CD4-positive, CD25-positive, alpha-beta regulatory T cell (primary cell): ENCODE data around the gene DSE. TPM values are rescaled to one million over a fixed set of nuclear protein-coding genes. Genes with fewer than 3 reads are reported as not detected.
A peak's percentile ranks its signal among the peaks of the same experiment; 100 is the strongest.

Experiments
- ATAC-seq, 2 donors: fragments of 150-1000 bp; cut with Tn5 transposase; one replicate each; pipeline ENCODE4 v1.10.0; 2021; ENCODE audit warnings: low read depth in 2 of 2, moderate number of reproducible peaks in 2 of 2, moderate library complexity in 1 of 2
- DNase-seq, 3 donors: peaks; one replicate each; pipeline versions ENCODE4 v3.0.0 to v3.0.0-alpha.2; 2012 to 2022; ENCODE audit warnings: mixed read lengths in 1 of 3
- H3K27ac ChIP-seq: one replicate; pipeline ENCODE4 v1.7.0; 2013; ENCODE audit warnings: mild to moderate bottlenecking, low read length; ENCODE audit not compliant: insufficient read depth, poor library complexity, severe bottlenecking
- H3K27me3 ChIP-seq: one replicate; pipeline ENCODE4 v1.7.0; 2013; ENCODE audit warnings: low read length; ENCODE audit not compliant: control insufficient read depth, insufficient read depth
- H3K36me3 ChIP-seq: one replicate; pipeline ENCODE4 v1.7.0; 2013; ENCODE audit warnings: mild to moderate bottlenecking, low read length, moderate library complexity; ENCODE audit not compliant: control insufficient read depth, insufficient read depth
- H3K4me1 ChIP-seq: 2 replicates; pipeline ENCODE4 v1.7.0; 2013; ENCODE audit warnings: mild to moderate bottlenecking, low read length; ENCODE audit not compliant: insufficient read depth, control insufficient read depth, poor library complexity, severe bottlenecking
- H3K4me3 ChIP-seq: one replicate; pipeline ENCODE4 v1.7.0; 2013; ENCODE audit warnings: low read depth, mild to moderate bottlenecking, low read length, moderate library complexity
- H3K9me3 ChIP-seq, 2 experiments: 1 replicate in 1 of 2; 2 replicates in 1 of 2; pipeline ENCODE4 v1.7.0; 2013; ENCODE audit warnings: low read length in 2 of 2, mild to moderate bottlenecking in 1 of 2, moderate library complexity in 1 of 2; ENCODE audit not compliant: control insufficient read depth in 2 of 2
- H3K27ac Mint-ChIP-seq, 3 donors: one replicate each; pipeline ENCODE4 v1.8.0; 2020 to 2022; ENCODE audit warnings: mild to moderate bottlenecking in 3 of 3, mixed read lengths in 3 of 3, moderate library complexity in 2 of 3
- H3K27me3 Mint-ChIP-seq: one replicate; pipeline ENCODE4 v1.8.0; 2022; ENCODE audit warnings: mild to moderate bottlenecking, mixed read lengths
- H3K36me3 Mint-ChIP-seq: one replicate; pipeline ENCODE4 v1.8.0; 2020; ENCODE audit warnings: mixed read lengths
- H3K4me1 Mint-ChIP-seq, 4 donors: one replicate each; pipeline ENCODE4 v1.8.0; 2020 to 2022; ENCODE audit warnings: mixed read lengths in 4 of 4, mild to moderate bottlenecking in 1 of 4
- H3K4me3 Mint-ChIP-seq, 4 donors: one replicate each; pipeline ENCODE4 v1.8.0; 2020 to 2022; ENCODE audit warnings: mild to moderate bottlenecking in 4 of 4, mixed read lengths in 4 of 4, moderate library complexity in 3 of 4
- H3K9me3 Mint-ChIP-seq, 7 donors: one replicate each; pipeline ENCODE4 v1.8.0; 2020 to 2022; ENCODE audit warnings: mixed read lengths in 7 of 7, mild to moderate bottlenecking in 3 of 7, moderate library complexity in 2 of 7
- polyA plus RNA-seq, 4 donors: library from polyadenylated mRNA; unstranded; fragments of 300-500 nt; fragmentation: Illumina TruSeq; gene quantifications; one replicate each; pipeline ENCODE4 v1.2.3, GENCODE V29; 2021
- total RNA-seq: library from RNA; stranded (reverse); gene quantifications from one replicate; pipeline ENCODE4 v1.2.3, GENCODE V29; 2022

The DSE gene
- total and polyA plus RNA-seq, 5 donors from 2014 or later: 1.9 to 10.2 (median 3.1) TPM

- Mint-ChIP-seq H3K27me3 (peaks cover 15% of the 10 kb centered on the region), H3K9me3 (peaks cover 0 to 3% (median 0%) of the 10 kb centered on the region in 7 donors), H3K27ac (no peak overlapping the region)
Observed at GRCh38 chr6:116364321-116364720, 6.4 kb upstream of the DSE start.

GRCh38 chr6:116365743-116366142 lies 5.0 kb upstream of the DSE start:
- ATAC-seq (no peak), DNase-seq (no peak)
- Histone ChIP-seq H3K27me3 (peaks cover 3% of the 10 kb centered on the region), H3K27ac (no peak overlapping the region), H3K4me1 (peaks cover 13% of the 10 kb centered on the region), H3K4me3 (no peak overlapping the region), H3K36me3 (no peaks in the 10 kb centered on the region), H3K9me3 (no peaks in the 10 kb centered on the region)
- Mint-ChIP-seq H3K4me3 (no peak overlapping the region), H3K9me3 (no peaks in the 10 kb centered on the region), H3K36me3 (no peaks in the 10 kb centered on the region), H3K4me1 (peaks cover 0 to 14% (median 11%) of the 10 kb centered on the region in 4 donors), H3K27ac (peak overlapping the region in 1 of 3 donors; percentile 74), H3K27me3 (peaks cover 27% of the 10 kb centered on the region)

More at GRCh38 chr6:116364321-116364720, 6.4 kb upstream of the DSE start:
- Mint-ChIP-seq H3K36me3 (no peaks in the 10 kb centered on the region), H3K4me1 (peaks cover 0 to 4% (median under 1%) of the 10 kb centered on the region in 4 donors), H3K4me3 (no peak overlapping the region)
- Histone ChIP-seq H3K4me3 (no peak overlapping the region), H3K27ac (no peak overlapping the region), H3K27me3 (peaks cover 3% of the 10 kb centered on the region), H3K36me3 (no peaks in the 10 kb centered on the region), H3K4me1 (peaks cover under 1% of the 10 kb centered on the region), H3K9me3 (no peaks in the 10 kb centered on the region)
- DNase-seq (no peak), ATAC-seq (no peak)

- Histone ChIP-seq H3K27ac (no peak overlapping the region), H3K4me3 (no peak overlapping the region), H3K9me3 (no peaks in the 10 kb centered on the region), H3K27me3 (peaks cover 3% of the 10 kb centered on the region), H3K36me3 (no peaks in the 10 kb centered on the region), H3K4me1 (peaks cover 24% of the 10 kb centered on the region)
- H3K9me3 Mint-ChIP-seq: no peaks in the 10 kb centered on the region
- H3K27me3 Mint-ChIP-seq: peaks cover 32% of the 10 kb centered on the region
- no peak for DNase-seq
- peaks cover 0 to 17% (median 12%) of the 10 kb centered on the region in 4 donors for H3K4me1 Mint-ChIP-seq
- H3K27ac Mint-ChIP-seq: no peak overlapping the region
- H3K36me3 Mint-ChIP-seq: no peaks in the 10 kb centered on the region
- H3K4me3 Mint-ChIP-seq: no peak overlapping the region
- no peak for ATAC-seq
Observed at GRCh38 chr6:116366740-116367275, 3.9 kb upstream of the DSE start.

DNA sequence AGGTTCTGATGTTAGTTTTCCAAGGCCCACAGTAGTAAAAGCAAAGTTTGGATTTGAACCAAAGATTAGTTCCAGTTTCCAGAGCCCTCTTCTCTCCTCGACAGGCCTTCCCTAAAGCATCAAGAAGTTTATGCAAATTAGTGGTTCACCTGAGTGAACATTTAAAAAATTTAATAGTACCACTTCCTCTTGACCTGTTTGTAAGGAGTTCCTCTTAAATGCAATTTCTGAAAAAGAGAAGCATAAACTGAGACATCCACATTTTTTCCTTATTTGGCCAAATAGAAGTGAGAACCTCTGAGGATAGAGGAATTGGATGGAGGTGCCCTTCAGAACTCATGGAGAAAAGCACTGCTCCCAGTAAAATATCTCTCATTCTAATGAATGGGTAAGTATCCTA lies 1.2 kb upstream of the DSE start:
- H3K4me3 Mint-ChIP-seq: peak overlapping the region; percentile 79 to 89 (median 86)
- H3K27ac Mint-ChIP-seq: no peak overlapping the region
- no peak for DNase-seq

GRCh38 chr6:116369964-116370759 lies 585 bp upstream of the DSE start:
- H3K9me3 ChIP-seq: no peaks in the 10 kb centered on the region
- peak overlapping the region; percentile 79 to 89 (median 86) for H3K4me3 Mint-ChIP-seq
- H3K36me3 ChIP-seq: no peaks in the 10 kb centered on the region
- no peak for DNase-seq
- H3K4me1 Mint-ChIP-seq: peaks cover 0 to 18% (median 12%) of the 10 kb centered on the region in 4 donors
- H3K4me3 ChIP-seq: peak overlapping the region; percentile 44
- no peaks in the 10 kb centered on the region for H3K36me3 Mint-ChIP-seq
- no peaks in the 10 kb centered on the region for H3K9me3 Mint-ChIP-seq
- H3K27me3 ChIP-seq: peaks cover 16% of the 10 kb centered on the region
- no peak overlapping the region for H3K27ac ChIP-seq
- ATAC-seq: peak in 1 of 2 donors; percentile 44
- H3K27me3 Mint-ChIP-seq: peaks cover 47% of the 10 kb centered on the region
- H3K4me1 ChIP-seq: peaks cover 26% of the 10 kb centered on the region
- H3K27ac Mint-ChIP-seq: peak overlapping the region in 1 of 3 donors; percentile 31

More for the DNA sequence above, 1.2 kb upstream of the DSE start:
- no peaks in the 10 kb centered on the region for H3K36me3 Mint-ChIP-seq
- H3K27me3 Mint-ChIP-seq: peaks cover 47% of the 10 kb centered on the region
- Histone ChIP-seq H3K9me3 (no peaks in the 10 kb centered on the region), H3K27me3 (peaks cover 15% of the 10 kb centered on the region), H3K27ac (no peak overlapping the region), H3K4me1 (peaks cover 26% of the 10 kb centered on the region), H3K4me3 (no peak overlapping the region), H3K36me3 (no peaks in the 10 kb centered on the region)
- H3K4me1 Mint-ChIP-seq: peaks cover 0 to 18% (median 12%) of the 10 kb centered on the region in 4 donors
- no peak for ATAC-seq
- H3K9me3 Mint-ChIP-seq: no peaks in the 10 kb centered on the region

DNA sequence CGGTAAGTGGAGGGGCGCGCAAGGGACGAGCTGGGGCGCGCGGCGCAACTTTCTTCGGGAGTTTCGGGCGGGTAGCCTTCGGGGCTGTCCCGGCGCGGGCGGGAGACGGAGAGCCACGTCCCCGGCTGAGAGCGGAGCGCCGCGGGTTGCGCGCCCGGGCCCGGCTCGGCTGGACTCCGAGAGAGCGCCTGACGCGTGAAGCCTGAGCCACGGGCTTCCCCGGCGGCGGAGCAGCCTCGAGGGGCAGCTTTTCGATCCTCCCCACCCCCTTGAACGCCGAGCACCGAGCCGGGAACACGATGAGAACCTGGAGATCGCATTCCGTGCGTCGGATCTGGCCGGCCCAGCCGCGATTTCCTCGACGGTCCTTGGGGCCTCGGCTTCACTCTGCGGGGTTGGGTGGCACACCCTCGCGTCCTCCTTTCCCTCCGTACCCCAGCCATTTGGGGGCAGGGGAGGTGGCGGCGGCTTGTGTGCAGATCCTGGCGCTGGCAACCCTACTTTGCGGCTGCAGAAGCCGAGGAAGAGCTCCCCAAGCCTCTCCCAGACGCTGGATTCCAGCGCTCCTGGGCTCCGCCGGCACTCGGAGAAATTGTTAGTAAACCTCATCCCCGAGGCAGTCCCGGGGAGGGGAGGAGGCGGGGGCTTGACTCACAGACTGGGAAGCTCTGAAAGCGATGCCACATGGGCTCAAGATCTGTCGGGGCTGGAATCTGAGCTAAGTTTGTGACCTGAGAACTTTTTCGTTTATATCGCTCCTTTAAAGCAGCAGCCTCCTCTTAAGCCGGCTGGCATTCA lies 572 bp downstream of the DSE start:
- H3K27me3 Mint-ChIP-seq: peaks cover 47% of the 10 kb centered on the region
- DNase-seq (peak in 2 of 3 donors; percentile 10 to 13), ATAC-seq (peak; percentile 26 to 49)
- Histone ChIP-seq H3K36me3 (no peaks in the 10 kb centered on the region), H3K4me1 (peaks cover 26% of the 10 kb centered on the region), H3K27ac (no peak overlapping the region), H3K9me3 (no peaks in the 10 kb centered on the region), H3K4me3 (peak overlapping the region; percentile 57), H3K27me3 (peaks cover 16% of the 10 kb centered on the region)
- no peaks in the 10 kb centered on the region for H3K36me3 Mint-ChIP-seq
- peaks cover 0 to 18% (median 12%) of the 10 kb centered on the region in 4 donors for H3K4me1 Mint-ChIP-seq
- H3K9me3 Mint-ChIP-seq: no peaks in the 10 kb centered on the region
- no peak overlapping the region for H3K27ac Mint-ChIP-seq
- H3K4me3 Mint-ChIP-seq: peak overlapping the region; percentile 72 to 89 (median 78)

DNA sequence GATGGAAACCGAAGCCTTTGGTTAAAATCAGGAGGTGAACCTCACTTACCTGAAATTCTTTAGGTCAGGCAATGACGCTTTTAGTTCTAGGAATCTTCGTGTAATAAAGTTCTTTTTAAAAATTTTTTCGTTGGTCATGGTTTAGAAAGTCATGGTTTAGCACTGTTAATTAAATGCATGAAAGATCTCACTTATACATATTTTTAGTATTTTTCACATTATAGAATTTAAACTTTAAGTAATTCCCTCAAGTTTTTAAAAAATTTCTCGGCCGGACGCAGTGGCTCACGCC lies 1.1 kb downstream of the DSE start:
- H3K36me3 Mint-ChIP-seq: no peaks in the 10 kb centered on the region

More for the DNA sequence above, 1.1 kb downstream of the DSE start:
- Mint-ChIP-seq H3K9me3 (no peaks in the 10 kb centered on the region), H3K4me3 (peak overlapping the region; percentile 72 to 89 (median 78)), H3K27me3 (peaks cover 48% of the 10 kb centered on the region), H3K27ac (no peak overlapping the region), H3K4me1 (peaks cover 0 to 18% (median 12%) of the 10 kb centered on the region in 4 donors)
- ATAC-seq (no peak), DNase-seq (no peak)
- no peak overlapping the region for H3K27ac ChIP-seq
- peaks cover 12% of the 10 kb centered on the region for H3K27me3 ChIP-seq
- H3K36me3 ChIP-seq: no peaks in the 10 kb centered on the region
- peak overlapping the region; percentile 57 for H3K4me3 ChIP-seq
- H3K4me1 ChIP-seq: peaks cover 26% of the 10 kb centered on the region
- H3K9me3 ChIP-seq: no peaks in the 10 kb centered on the region
